AML-193 (cell line): ENCODE results near the gene NLE1.
"Not testable (repeated sequence)": the region's sequence is repeated elsewhere in the genome, so short reads cannot be mapped to it uniquely, and the experiment has no call there.

Experiments
- DNase-seq, 2 experiments: peaks; one replicate each; lab custom pipeline; 2025; lab: John Stamatoyannopoulos, UW

Gene NLE1

GRCh38 chr17:35129154-35129972 lies 12.7 kb downstream of the NLE1 start:
- DNase-seq = no peak

GRCh38 chr17:35127751-35128514 lies 14.2 kb downstream of the NLE1 start:
- no peak for DNase-seq

GRCh38 chr17:35121315-35121714 lies 20.8 kb downstream of the NLE1 start, which contains the start of gene FNDC8:
TSS of gene FNDC8 (plus strand) at chr17:35121615. CDS start at chr17:35121694, 79 bp downstream.
- DNase-seq = no peak

- peak; percentile 81 to 85 for DNase-seq
Measured at GRCh38 chr17:35119370-35120165, 22.5 kb downstream of the NLE1 start, which contains the start of gene RAD51D. TSS of gene RAD51D (minus strand) at chr17:35119860. CDS start at chr17:35119613, 247 bp downstream.

- DNase-seq = peak; percentile 51 to 61
Measured at GRCh38 chr17:35117984-35118383, 24.1 kb downstream of the NLE1 start.

- no peak for DNase-seq
Measured at GRCh38 chr17:35116845-35117244, 25.3 kb downstream of the NLE1 start.

- not testable (repeated sequence) for DNase-seq
Measured at GRCh38 chr17:35110791-35111190, 31.3 kb downstream of the NLE1 start.

GRCh38 chr17:35104844-35105450 lies 37.2 kb downstream of the NLE1 start:
- no peak for DNase-seq

GRCh38 chr17:35103271-35103670 lies 38.8 kb downstream of the NLE1 start:
- no peak for DNase-seq

- DNase-seq = no peak
Measured at GRCh38 chr17:35101725-35102124, 40.4 kb downstream of the NLE1 start.

- DNase-seq = no peak
Measured at GRCh38 chr17:35101036-35101435, 41.1 kb downstream of the NLE1 start.

- no peak for DNase-seq
Measured at GRCh38 chr17:35099908-35100307, 42.2 kb downstream of the NLE1 start.

GRCh38 chr17:35097776-35098175 lies 44.3 kb downstream of the NLE1 start:
- DNase-seq = no peak

- DNase-seq = no peak
Measured at GRCh38 chr17:35095741-35096140, 46.4 kb downstream of the NLE1 start.

- DNase-seq = peak; percentile 38 to 61
Measured at GRCh38 chr17:35094902-35095301, 47.2 kb downstream of the NLE1 start.

GRCh38 chr17:35090707-35091106 lies 51.4 kb downstream of the NLE1 start:
- DNase-seq = not testable (repeated sequence)

GRCh38 chr17:35089586-35090296 lies 52.4 kb downstream of the NLE1 start:
- DNase-seq = peak; percentile 68 to 75

GRCh38 chr17:35088881-35089585 lies 53.1 kb downstream of the NLE1 start:
- peak; percentile 83 to 85 for DNase-seq

GRCh38 chr17:35088356-35088880 lies 53.7 kb downstream of the NLE1 start:
- peak; percentile 65 to 74 for DNase-seq

GRCh38 chr17:35087731-35088355 lies 54.3 kb downstream of the NLE1 start:
- DNase-seq = peak; percentile 65 to 74
